HG03060 (cell line): Measurements from ENCODE around the gene ENOX2.

Experiments used
- ATAC-seq: cut with Tn5 transposase; IDR thresholded peaks from one replicate; pipeline ENCODE4 v1.9.1; 2021; ENCODE audit warnings: low read depth, moderate number of reproducible peaks; ENCODE audit not compliant: unreplicated experiment

The ENOX2 gene

DNA sequence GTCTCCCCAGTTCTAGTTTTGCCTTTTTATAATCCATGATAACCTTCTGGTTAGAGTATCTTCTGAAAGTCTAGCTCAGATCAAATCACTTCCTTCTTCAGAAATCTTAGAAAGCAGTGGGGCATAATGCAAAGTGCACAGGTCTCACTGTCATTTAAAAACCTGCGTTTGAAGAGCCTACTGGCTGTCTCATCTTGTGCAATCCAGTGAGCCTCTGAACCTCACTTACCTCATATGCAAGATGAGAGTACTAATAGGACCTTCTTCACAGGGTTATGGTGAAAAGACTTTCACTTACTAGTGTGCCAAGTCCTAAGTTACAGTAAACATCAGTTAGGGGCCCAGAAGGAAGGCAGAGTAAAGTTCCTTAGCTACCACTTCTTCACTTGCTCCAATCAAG, 131.4 kb downstream of the ENOX2 start:
- ATAC-seq = no peak

DNA sequence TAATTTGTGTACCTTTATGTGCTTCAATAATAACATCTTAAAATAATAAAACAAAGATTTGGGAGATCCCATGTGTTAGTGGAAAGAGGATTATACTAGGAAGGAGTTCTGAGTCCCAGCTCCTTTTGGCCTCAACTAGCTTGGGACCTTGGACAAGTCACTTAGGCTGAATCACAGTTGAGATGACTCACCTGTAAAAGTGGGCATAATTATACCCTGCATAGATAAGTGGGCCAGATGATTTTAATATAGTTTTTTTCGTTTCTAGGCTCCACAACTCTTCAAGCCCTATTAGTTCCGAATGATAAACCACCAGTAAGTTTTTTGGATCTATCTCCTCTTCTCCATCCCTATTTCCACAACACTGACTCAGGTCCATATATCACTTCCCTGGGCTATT, 131.8 kb downstream of the ENOX2 start:
- no peak for ATAC-seq

DNA sequence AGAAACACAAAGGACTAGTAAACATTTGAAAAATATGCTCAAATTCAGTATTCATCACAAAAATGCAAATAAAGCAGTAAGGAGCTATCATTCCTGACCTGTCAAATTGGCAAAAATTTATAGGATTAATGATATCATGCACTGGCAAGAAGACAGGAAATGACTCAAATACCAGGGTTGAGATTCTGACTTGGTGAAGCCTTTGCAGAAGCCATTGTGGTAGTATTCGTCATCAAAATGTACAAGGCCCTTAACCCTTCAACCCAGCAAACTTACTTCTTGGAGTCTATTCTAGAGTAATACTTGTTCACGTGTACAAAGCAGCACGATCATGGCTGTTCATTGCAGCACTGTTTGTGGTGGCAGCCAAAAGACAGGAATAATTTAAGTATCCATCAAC, 132.4 kb downstream of the ENOX2 start:
- no peak for ATAC-seq

DNA sequence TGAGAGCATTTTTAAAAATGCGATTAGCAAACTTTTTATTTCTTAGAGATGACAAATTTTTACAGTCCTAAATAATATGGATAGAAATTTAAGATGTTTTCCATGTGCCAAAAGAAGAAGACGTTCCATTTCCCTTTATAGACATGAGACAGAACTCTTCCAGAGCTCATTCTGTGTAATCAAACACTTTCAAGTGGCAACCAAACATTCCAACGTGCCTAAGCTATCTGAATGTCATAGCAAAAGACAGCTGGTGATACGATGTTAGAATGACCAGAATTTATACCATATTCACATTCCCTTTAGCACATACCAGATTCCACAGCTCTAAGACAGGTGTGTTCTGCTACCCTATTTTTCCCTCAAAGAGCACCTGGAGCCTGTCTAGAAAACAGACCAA, 133.2 kb downstream of the ENOX2 start:
- no peak for ATAC-seq

DNA sequence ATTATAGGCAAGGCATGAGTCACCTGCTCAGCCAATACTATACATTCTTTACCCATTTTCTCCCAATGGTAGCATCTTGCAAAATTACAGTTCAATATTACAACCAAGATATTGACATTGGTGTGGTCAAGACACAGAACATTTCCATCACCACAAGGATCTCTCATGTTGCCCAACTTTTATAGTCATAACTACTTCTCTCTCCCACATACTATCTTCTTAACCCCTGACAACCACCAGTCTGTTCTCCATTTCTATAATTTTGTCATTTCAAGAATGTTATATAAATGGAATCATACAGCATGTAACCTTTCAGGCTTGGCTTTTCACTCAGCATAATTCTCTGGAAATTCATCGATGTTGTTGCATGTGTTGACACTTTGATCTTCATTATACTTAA, 144.9 kb downstream of the ENOX2 start:
- ATAC-seq = no peak

DNA sequence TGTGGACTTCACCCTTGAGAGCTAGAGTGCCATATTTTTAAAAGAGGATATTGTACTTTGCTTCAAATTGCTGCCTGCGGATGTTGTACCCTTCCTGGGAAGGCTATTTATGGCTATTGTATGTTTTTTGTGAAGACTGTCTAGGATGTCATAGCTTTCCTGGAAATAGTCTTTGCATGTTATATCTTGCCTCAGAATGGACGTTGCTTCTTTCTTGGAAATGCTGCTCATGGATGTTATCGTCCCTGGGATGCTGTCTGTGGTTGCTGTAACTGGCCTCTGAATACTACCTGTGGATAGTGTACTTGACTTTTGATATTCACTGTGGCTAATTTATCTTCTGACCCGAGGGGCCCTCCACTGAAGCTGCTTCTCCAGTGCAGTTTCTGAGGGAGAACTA, 146.8 kb downstream of the ENOX2 start:
- no peak for ATAC-seq

DNA sequence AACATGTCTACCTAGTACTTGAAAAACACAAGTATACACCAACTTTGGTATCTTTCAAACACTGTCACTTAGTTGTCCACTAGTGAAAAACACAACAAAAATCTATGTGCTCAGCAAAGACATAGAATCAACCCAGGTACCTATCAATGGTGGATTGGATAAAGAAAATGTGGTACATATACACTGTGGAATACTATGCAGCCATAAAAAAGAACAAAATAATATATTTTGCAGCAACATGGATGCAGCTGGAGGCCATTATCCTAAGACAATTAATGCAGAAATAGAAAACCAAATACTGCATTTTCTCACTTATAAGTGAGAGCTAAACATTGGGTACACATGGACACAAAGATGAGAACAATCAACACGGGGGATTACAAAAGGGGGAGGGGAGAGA, 148.7 kb downstream of the ENOX2 start:
- no peak for ATAC-seq

DNA sequence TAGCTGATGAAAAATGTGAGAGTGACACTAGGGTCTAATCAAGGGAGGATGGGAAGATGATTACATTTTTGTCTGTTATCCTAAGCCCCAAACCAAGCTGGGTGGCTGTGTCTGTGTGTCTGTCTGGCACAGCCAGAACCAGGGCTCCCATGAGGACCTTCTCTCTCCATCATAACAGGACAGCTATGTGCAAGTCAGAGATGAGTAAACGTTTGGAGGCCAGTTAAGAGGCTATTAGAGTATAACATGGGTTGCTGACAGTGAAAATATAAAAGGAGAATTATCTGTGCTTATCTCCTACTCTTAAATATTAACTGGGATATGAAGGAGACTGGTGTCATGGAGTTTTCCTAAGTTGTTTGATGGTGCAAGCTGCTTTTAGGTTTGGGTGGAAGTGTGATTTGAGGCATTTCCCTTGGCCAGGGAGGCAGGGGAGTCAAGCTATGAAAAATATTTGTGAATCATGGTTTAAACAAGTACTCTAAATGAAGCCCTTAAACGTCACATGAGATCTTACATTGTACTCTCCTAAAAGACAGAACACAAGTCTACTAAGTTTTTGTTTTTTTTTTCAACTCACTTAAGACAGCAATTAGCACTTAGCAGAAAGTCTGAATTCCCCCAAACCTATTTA, 156.2 kb downstream of the ENOX2 start:
- ATAC-seq = no peak

DNA sequence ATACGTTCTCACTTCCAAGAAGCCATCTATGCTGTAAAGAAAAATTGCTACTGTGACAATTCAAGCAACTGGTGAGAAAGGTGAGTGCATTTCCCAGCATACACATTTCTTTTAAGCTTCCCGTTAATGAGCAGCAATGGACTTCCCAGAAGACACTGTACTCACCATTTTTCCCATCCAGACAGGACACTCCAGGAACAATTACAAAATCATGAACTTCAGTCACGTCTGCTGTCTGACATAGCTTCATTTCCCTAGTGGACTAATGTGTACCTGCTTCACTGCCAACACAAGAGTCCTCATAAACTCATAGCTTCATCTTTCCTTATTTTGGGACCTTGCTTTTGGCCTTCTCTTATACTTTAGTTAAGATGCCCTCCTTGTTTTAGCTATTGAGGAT, 156.9 kb downstream of the ENOX2 start:
- ATAC-seq = no peak

DNA sequence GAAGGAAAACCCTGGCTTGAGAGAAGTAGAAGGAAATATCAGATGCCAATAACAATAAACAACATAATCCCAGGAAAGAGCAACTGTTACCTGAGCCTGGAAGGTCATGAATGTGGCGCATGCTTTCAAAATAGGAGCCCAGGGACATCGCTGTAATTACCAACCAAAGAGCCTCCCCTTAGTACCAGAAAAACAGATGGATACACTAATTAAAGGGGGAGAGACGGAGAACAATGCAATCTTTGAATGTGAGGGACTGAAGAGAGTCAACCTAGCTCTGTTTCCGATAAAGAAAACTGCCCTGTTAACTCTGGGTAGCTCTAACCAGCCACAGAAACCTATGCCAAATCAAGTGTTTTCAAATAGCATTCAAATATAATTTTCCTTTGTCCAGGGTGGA, 161.4 kb downstream of the ENOX2 start:
- no peak for ATAC-seq

DNA sequence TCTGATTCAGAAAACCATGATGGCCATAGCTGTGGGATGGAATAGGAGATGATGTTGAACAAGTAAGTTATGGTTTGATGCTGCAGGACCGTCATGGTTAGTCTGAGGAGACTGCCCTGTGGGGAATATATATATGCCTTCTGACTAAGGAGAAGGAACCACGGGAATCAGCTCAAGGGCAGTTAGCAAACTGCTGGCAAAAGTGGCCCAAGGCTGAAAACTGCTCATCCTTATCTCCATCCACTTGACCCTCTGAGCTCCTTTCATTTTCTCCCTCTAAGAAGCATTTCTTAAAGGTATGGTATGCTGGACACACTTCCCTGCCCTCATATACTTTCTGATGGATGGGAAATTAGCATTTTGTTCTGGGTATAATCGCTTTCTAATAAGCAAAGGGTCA, 161.9 kb downstream of the ENOX2 start:
- no peak for ATAC-seq

DNA sequence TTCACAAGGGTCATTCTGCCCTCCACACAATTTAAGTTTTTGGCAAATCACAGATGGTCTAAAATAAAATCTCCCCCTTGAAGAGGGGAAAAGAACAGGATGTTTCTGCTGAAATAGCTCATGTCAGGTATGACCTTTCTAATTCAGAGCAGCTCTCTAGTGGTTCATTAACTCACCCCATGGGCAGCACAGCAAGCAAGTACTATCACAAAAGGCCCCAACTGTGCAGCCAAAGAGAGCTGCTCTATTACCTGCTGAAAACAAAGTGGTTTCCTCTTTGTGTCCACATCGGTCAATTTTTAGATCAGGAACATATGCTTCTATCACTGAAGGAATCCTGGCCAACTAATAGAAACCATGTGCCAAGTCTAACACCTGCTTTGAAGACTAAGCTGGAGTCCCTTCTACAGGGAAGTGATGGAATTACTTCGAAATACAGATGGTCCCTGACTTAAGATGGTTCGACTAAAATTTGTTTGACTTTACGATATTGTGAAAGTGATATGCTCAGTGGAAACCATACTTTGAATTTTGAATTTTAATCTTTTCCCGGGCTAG, 164.3 kb downstream of the ENOX2 start:
- no peak for ATAC-seq

DNA sequence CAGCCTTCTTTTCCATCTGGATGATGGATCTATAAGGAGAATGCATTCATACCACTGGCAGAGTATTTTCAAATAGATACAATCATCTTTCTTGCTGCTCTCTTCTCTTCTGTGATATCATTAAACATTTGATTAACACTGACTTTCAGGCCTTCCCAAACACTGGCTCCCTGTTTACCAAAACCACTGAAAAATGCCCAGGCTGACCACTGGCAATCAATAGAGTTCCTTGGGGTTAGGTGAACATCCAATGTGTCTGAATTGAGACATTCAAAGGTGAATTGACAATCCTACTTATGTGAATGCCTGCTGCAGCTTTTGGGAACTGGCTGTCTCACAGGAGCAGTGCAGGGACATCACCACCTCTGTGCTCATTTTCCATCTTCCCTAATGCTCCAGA, 168.3 kb downstream of the ENOX2 start:
- ATAC-seq = no peak

DNA sequence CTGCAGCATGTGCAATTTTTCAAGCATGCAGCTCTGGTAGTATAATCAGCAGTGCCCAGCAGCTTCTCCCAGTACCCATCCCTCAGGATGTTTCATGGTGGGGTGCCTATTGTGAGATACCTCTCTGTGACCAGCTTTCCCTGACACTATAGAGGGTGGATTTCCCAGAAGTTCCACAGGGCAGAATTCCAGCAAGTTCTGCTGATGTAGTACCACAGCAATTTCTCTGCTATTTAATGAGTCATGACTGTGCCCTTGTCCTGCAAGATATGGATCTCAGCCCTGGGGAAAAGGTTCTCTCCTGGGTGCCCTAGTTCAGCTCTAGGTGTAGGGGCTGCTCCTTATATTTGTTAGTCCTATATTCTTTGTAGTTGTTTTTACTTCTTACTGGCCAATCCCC, 174.8 kb downstream of the ENOX2 start:
- ATAC-seq = no peak

DNA sequence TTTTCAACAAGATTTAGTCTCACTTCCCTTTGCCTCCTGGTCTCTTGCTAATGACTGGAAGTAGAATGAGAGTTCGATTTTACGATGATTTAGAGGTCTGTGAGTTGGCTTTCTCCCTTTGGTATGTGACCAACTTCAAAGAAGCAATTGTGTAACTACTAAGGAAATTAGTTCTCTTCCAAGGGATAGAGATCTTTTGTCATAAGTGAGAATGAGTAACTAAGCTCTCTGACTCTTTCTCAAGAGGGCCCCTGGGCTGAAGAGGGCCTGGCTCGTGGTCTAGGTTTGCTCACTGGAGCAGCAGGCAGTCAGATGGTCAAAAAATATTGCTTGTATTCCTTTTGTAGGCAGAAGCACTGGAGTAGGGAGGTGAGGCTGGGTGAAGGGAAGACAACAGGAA, 176.3 kb downstream of the ENOX2 start:
- ATAC-seq = no peak

DNA sequence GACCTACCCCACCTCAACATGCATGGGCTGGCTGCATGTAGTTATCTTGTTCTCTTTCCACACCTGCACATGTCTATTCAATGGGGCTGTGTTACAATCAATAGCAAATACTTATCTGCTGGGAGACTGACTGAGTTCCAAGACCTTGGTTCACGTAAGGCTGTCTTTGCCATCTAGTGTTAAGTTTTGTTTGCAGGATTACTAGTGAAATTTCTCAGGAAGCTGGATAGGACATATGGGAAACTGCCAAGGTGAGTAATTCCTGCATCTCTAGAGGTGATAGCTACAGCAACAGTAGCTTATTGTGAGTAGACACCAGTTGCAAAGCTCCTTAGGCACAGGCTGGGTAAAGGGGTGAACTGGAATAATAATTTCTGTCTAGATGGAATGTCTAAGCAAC, 177.5 kb downstream of the ENOX2 start:
- ATAC-seq = no peak

DNA sequence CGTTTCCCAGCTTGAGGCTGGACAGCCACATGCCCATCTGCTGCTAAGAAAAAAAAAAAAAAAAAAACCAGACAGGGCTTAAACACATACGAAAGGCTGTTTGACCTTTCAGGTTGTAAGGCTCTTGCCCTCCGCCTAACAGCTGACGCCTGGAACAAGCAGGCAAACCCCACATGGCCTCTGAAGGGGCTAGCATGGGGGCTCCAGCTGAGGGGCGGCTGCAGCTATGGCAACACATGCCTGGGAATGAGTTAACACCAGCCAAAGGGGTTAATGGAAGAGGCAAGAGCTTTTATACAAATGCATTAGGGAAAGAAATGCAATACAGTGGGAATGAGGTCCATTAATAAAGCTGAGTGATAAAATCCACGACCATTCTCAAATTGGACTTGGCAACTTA, 183.6 kb downstream of the ENOX2 start:
- ATAC-seq = no peak

DNA sequence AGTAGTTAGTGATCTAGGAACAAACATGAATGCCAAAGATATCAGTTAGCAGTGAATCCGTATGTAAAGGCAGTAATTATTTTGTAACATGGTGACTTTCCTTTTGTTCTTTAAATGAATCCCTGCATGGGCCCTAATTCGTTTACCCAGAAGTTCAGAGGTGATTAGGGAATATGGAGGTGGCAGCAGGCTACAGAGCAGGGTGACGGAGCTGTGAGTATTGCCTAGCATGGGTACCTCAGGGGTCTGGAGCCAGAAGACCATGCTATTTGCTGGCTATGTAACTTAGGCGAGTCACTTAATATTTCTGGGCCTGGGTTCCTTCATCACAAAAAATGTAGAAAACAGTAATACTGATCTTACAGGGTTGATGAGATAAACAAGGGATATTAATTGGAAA, 184.9 kb downstream of the ENOX2 start:
- no peak for ATAC-seq

DNA sequence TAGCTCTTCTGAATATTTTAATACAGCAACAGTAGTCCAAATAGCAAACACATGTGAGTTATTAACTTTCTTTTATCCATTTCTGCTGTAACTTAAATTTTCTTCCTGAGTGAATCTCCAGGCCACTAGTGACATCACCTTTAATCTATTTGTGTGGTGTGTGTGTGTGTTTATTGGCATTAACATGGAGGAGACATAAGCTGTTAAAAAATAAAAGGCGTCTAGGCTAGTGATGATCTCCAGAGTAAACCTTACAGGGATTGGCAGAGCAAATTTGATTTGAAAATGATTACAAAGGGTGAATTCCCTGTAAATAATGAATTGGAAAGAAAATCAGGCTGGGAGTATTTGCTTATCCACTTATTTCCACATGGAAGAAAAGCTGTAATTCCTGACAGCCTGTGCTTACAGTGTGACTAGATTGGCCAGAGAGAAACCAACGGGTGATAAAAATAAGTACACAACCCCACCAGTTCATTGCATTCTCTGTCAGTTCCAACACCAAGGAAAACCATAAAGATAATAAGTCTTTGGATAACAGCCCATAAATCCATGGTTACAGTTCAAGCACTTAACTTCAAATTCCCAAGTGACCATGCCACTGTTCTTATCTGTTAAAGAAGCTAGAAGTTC, 186.1 kb downstream of the ENOX2 start:
- ATAC-seq = no peak

DNA sequence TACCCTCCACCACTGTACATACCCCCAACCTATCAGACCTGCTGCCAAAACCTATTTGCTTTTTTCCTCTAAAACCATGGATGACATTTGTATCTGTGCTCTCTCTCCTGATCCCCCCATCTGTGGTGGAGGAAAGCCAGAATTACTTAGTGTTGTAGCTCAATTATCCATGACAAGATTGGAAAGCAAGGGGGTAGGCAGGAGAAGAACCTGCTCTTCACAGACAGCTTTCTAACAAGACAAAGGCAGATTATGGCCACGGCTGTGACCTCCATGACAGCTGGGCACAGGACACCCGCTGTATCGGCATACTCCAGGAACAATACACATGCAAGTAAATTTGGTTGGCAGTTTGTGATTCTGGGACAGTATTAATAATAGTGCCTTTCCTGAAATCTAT, 186.7 kb downstream of the ENOX2 start:
- ATAC-seq = no peak

DNA sequence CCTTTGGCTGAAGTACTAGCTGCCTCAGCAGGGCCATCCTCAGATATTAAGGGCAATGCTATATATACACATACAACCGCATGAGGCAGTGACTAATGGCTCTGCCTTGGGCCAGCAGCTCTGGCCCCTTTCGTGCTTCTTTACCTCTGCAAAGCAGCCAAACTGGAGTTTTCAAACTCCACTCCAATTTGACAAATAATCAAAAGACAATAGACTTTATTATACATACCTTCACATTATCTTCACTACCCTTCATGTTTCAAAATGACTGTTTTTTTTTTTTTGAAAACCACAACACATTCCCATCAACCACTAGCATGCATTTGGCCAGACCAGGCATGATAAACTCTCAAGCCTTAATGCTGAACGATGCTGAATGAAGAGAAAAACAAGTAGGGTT, 187.7 kb downstream of the ENOX2 start:
- no peak for ATAC-seq

DNA sequence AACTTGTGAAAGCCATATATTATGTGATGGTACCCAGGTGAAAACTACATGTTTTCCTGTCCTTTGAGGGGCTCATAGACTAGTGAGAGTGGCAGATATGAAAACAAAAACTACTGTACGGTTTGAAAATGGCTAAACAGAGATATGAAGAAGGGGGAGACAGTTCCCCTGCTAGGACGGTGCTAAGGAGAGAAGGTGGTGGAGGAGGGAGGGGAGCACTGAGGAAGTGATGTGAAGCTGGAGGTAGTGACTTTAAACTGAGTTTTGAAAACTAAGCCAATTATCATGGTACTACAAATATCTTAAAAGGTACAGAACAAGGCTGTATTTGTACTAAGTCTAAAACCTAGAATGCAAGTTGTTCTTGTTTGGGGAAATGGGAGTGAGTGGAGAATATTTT, 188.3 kb downstream of the ENOX2 start:
- no peak for ATAC-seq

DNA sequence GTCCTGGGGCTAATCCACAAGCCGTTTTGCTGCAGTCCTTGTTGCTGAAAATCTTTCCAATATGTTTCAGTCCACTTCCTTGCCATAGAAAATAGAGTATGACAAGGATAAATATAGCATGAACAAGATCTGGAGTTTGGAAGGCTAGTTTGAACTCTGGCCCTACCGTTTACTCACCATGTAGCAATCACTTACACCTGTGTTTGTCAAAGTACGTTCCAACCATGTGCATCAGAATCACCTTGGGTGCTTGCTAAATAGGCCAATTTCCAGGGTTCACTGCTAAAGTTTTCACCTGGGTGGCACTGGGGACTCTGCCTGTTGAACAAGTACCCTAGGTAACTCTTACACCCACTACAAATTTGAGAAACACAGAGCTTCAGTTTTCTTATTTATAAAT, 188.9 kb downstream of the ENOX2 start:
- no peak for ATAC-seq
